Adipocyte (in vitro differentiated cells): ENCODE data around the gene WDR64.

Experiments used
- DNase-seq: peaks from one replicate; pipeline ENCODE4 v3.0.0-alpha.2; 2015; ENCODE audit warnings: low read depth
- H3K27me3 ChIP-seq: replicated peaks from 2 replicates; pipeline ENCODE4 v1.7.0; 2013; ENCODE audit warnings: mild to moderate bottlenecking, low read length, moderate library complexity; ENCODE audit not compliant: control insufficient read depth, insufficient read depth
- H3K36me3 ChIP-seq: 2 replicates; pipeline ENCODE4 v1.7.0; 2013; ENCODE audit warnings: low read length, mild to moderate bottlenecking, moderate library complexity; ENCODE audit not compliant: control insufficient read depth, insufficient read depth, severe bottlenecking
- H3K4me1 ChIP-seq: 2 replicates; pipeline ENCODE4 v1.7.0; 2013; ENCODE audit warnings: mild to moderate bottlenecking, low read length, moderate library complexity; ENCODE audit not compliant: control insufficient read depth, insufficient read depth
- H3K4me3 ChIP-seq: 2 replicates; pipeline ENCODE4 v1.7.0; 2013; ENCODE audit warnings: mild to moderate bottlenecking, low read length, moderate library complexity
- H3K9ac ChIP-seq: 2 replicates; pipeline ENCODE4 v1.7.0; 2013; ENCODE audit warnings: mild to moderate bottlenecking, low read length, moderate library complexity
- H3K9me3 ChIP-seq: 2 replicates; pipeline ENCODE4 v1.7.0; 2013; ENCODE audit warnings: mild to moderate bottlenecking, low read length, moderate library complexity; ENCODE audit not compliant: control insufficient read depth

The WDR64 gene

GRCh38 chr1:241749945-241750695, 98.0 kb downstream of the WDR64 start:
- DNase-seq = no peak
- no peak overlapping the region for H3K9ac ChIP-seq
- H3K27me3 ChIP-seq = peaks cover 4% of the 10 kb centered on the region

GRCh38 chr1:241751524-241751923, 99.4 kb downstream of the WDR64 start:
- no peak overlapping the region for H3K9ac ChIP-seq
- H3K9me3 ChIP-seq = no peaks in the 10 kb centered on the region
- H3K27me3 ChIP-seq = peaks cover 4% of the 10 kb centered on the region
- H3K4me3 ChIP-seq = no peak overlapping the region
- H3K4me1 ChIP-seq = peaks cover 8% of the 10 kb centered on the region
- DNase-seq = no peak
- no peaks in the 10 kb centered on the region for H3K36me3 ChIP-seq

More at GRCh38 chr1:241749945-241750695, 98.0 kb downstream of the WDR64 start:
- Histone ChIP-seq H3K4me3 (no peak overlapping the region), H3K9me3 (no peaks in the 10 kb centered on the region), H3K4me1 (peaks cover 8% of the 10 kb centered on the region), H3K36me3 (no peaks in the 10 kb centered on the region)

- no peaks in the 10 kb centered on the region for H3K27me3 ChIP-seq
- no peaks in the 10 kb centered on the region for H3K36me3 ChIP-seq
- H3K4me1 ChIP-seq = no peaks in the 10 kb centered on the region
- H3K9ac ChIP-seq = no peak overlapping the region
- no peaks in the 10 kb centered on the region for H3K9me3 ChIP-seq
- no peak overlapping the region for H3K4me3 ChIP-seq
- no peak for DNase-seq
Observed at GRCh38 chr1:241762713-241763339, 110.7 kb downstream of the WDR64 start.

- H3K9me3 ChIP-seq = no peaks in the 10 kb centered on the region
- no peaks in the 10 kb centered on the region for H3K36me3 ChIP-seq
- peaks cover 4% of the 10 kb centered on the region for H3K27me3 ChIP-seq
- H3K9ac ChIP-seq = no peak overlapping the region
- DNase-seq = no peak
- H3K4me1 ChIP-seq = no peaks in the 10 kb centered on the region
- H3K4me3 ChIP-seq = no peak overlapping the region
Observed at GRCh38 chr1:241765390-241765789, 113.3 kb downstream of the WDR64 start.

GRCh38 chr1:241767737-241768136, 115.7 kb downstream of the WDR64 start:
- H3K27me3 ChIP-seq = peaks cover 9% of the 10 kb centered on the region
- H3K9ac ChIP-seq = no peak overlapping the region
- H3K9me3 ChIP-seq = no peaks in the 10 kb centered on the region
- H3K4me1 ChIP-seq = no peaks in the 10 kb centered on the region
- DNase-seq = no peak
- no peak overlapping the region for H3K4me3 ChIP-seq
- H3K36me3 ChIP-seq = no peaks in the 10 kb centered on the region

- no peak overlapping the region for H3K9ac ChIP-seq
- H3K36me3 ChIP-seq = no peaks in the 10 kb centered on the region
- H3K4me3 ChIP-seq = no peak overlapping the region
- peaks cover 9% of the 10 kb centered on the region for H3K27me3 ChIP-seq
- DNase-seq = no peak
- H3K9me3 ChIP-seq = no peaks in the 10 kb centered on the region
- H3K4me1 ChIP-seq = no peaks in the 10 kb centered on the region
Observed at GRCh38 chr1:241770115-241770514, 118.0 kb downstream of the WDR64 start.

- Histone ChIP-seq H3K4me3 (no peak overlapping the region), H3K4me1 (no peaks in the 10 kb centered on the region), H3K9me3 (no peaks in the 10 kb centered on the region), H3K9ac (no peak overlapping the region), H3K27me3 (peaks cover 9% of the 10 kb centered on the region), H3K36me3 (no peaks in the 10 kb centered on the region)
- no peak for DNase-seq
Observed at GRCh38 chr1:241771117-241771516, 119.0 kb downstream of the WDR64 start.

GRCh38 chr1:241772932-241773500, 120.9 kb downstream of the WDR64 start:
- Histone ChIP-seq H3K4me3 (no peak overlapping the region), H3K9me3 (no peaks in the 10 kb centered on the region), H3K9ac (no peak overlapping the region), H3K27me3 (peaks cover 9% of the 10 kb centered on the region), H3K36me3 (no peaks in the 10 kb centered on the region), H3K4me1 (no peaks in the 10 kb centered on the region)
- DNase-seq = no peak

- no peaks in the 10 kb centered on the region for H3K4me1 ChIP-seq
- no peak overlapping the region for H3K4me3 ChIP-seq
- no peak overlapping the region for H3K9ac ChIP-seq
- peak; percentile 43 for DNase-seq
- no peaks in the 10 kb centered on the region for H3K36me3 ChIP-seq
- no peaks in the 10 kb centered on the region for H3K9me3 ChIP-seq
- peaks cover 9% of the 10 kb centered on the region for H3K27me3 ChIP-seq
Observed at GRCh38 chr1:241773991-241774390, 121.9 kb downstream of the WDR64 start.

GRCh38 chr1:241775021-241775420, 122.9 kb downstream of the WDR64 start:
- no peak overlapping the region for H3K4me3 ChIP-seq
- H3K9me3 ChIP-seq = no peaks in the 10 kb centered on the region
- H3K4me1 ChIP-seq = no peaks in the 10 kb centered on the region
- no peak overlapping the region for H3K9ac ChIP-seq
- H3K27me3 ChIP-seq = peaks cover 9% of the 10 kb centered on the region
- DNase-seq = no peak
- no peaks in the 10 kb centered on the region for H3K36me3 ChIP-seq

- Histone ChIP-seq H3K36me3 (no peaks in the 10 kb centered on the region), H3K4me3 (no peak overlapping the region), H3K27me3 (no peaks in the 10 kb centered on the region), H3K9me3 (no peaks in the 10 kb centered on the region), H3K4me1 (no peaks in the 10 kb centered on the region), H3K9ac (no peak overlapping the region)
- DNase-seq = no peak
Observed at GRCh38 chr1:241776911-241777310, 124.8 kb downstream of the WDR64 start.
